ENCODE measurements around the gene DNAJB9.

DNAJB9 gene

DNA sequence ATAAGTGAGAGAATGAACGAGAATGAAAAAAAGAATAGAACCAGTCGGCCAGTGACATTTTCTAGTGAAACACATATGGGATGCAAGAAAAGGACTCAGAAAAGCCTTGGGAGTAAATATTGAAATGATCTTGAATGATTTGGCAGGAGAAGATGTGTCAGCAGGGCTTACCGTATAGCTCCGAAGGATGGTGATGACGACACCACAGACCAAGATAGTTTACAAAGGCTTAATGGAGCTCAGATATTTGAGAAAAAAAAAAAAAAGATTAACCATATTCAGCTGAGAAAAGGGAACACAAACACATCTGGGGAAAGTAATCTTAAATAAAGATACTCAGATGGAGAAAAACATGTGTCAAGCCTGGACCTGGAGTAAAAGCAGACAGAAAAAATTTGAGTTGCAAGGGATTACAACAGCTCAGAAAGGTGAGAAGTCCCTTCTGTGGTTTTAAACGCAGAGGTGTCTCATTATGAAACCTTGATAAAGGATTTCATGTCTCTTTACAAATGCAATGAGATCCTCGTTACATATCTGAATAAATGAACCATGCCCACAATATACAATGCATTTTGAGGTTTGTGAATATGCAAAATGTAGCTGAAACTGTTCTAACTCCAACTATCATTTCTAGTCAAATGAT, 36.0 kb downstream of the DNAJB9 start:
- TF ChIP-seq POLR2AphosphoS5 (IDR thresholded peaks at IDR 0.05; ENCODE audit: low read depth, low read length) (no peak), FOXP2 (optimal IDR thresholded peaks at IDR 0.05; ENCODE audit: borderline replicate concordance, extremely low read depth, extremely low read length, insufficient read depth) (no peak), SIN3A (IDR thresholded peaks at IDR 0.05; ENCODE audit: borderline replicate concordance, insufficient read depth, low read length) (no peak), TAF1 (IDR thresholded peaks at IDR 0.05; ENCODE audit: borderline replicate concordance, insufficient read depth, low read length) (no peak)
- TF ChIP-seq, protein P1, sequence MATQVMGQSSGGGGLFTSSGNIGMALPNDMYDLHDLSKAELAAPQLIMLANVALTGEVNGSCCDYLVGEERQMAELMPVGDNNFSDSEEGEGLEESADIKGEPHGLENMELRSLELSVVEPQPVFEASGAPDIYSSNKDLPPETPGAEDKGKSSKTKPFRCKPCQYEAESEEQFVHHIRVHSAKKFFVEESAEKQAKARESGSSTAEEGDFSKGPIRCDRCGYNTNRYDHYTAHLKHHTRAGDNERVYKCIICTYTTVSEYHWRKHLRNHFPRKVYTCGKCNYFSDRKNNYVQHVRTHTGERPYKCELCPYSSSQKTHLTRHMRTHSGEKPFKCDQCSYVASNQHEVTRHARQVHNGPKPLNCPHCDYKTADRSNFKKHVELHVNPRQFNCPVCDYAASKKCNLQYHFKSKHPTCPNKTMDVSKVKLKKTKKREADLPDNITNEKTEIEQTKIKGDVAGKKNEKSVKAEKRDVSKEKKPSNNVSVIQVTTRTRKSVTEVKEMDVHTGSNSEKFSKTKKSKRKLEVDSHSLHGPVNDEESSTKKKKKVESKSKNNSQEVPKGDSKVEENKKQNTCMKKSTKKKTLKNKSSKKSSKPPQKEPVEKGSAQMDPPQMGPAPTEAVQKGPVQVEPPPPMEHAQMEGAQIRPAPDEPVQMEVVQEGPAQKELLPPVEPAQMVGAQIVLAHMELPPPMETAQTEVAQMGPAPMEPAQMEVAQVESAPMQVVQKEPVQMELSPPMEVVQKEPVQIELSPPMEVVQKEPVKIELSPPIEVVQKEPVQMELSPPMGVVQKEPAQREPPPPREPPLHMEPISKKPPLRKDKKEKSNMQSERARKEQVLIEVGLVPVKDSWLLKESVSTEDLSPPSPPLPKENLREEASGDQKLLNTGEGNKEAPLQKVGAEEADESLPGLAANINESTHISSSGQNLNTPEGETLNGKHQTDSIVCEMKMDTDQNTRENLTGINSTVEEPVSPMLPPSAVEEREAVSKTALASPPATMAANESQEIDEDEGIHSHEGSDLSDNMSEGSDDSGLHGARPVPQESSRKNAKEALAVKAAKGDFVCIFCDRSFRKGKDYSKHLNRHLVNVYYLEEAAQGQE (IDR thresholded peaks at IDR 0.05; ENCODE audit: insufficient read depth in 1 of 2, low read depth in 2 of 2, low read length in 2 of 2), result no peak

DNA sequence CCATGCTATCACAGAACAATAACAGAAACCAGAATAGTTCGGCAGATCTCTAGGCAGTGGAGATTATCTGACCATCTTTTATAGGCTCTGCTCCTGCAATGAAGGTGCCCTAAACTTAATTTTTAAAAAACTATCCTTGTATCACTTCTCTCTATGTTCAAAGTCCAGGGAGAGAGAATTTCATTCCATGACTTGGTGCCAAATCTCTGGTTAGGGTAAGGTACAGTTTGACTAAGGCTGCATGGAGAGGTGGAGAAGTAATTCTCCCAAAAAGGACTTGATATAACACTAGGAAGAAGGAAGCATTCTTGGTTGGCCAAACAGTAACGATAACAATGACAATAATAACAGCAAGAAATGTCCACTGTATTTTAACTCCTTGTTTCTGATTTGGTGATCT, 40.0 kb downstream of the DNAJB9 start:
- no peak for TF ChIP-seq SIN3A (IDR thresholded peaks at IDR 0.05; ENCODE audit: borderline replicate concordance, insufficient read depth, low read length)
- TF ChIP-seq FOXP2 (optimal IDR thresholded peaks at IDR 0.05; ENCODE audit: borderline replicate concordance, extremely low read depth, extremely low read length, insufficient read depth), result no peak
- TF ChIP-seq, protein P1 (IDR thresholded peaks at IDR 0.05; ENCODE audit: insufficient read depth in 1 of 2, low read depth in 2 of 2, low read length in 2 of 2), result no peak
- no peak for TF ChIP-seq POLR2AphosphoS5 (IDR thresholded peaks at IDR 0.05; ENCODE audit: low read depth, low read length)
- TF ChIP-seq TAF1 (IDR thresholded peaks at IDR 0.05; ENCODE audit: borderline replicate concordance, insufficient read depth, low read length), result no peak

DNA sequence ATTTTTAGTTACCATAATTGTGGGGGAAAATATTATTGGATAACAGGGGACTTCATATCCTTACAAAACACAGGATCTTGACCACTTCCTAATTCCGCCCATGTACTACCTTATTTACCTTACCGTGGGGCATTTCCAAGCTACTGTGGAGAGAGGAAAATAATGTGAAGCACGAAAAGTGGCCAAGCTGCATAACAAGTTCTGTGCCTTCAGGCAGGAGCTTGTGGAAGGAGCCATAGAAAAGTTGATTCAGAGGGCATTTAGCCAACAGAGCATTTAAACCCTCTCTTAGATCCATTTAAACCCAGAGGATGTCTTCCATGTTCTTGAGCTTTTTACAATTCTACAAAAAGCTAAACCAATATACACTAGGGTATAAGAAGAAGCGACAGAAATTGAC, 41.6 kb downstream of the DNAJB9 start:
- TF ChIP-seq, protein P1 (IDR thresholded peaks at IDR 0.05; ENCODE audit: insufficient read depth in 1 of 2, low read depth in 2 of 2, low read length in 2 of 2), result no peak
- TF ChIP-seq TAF1 (IDR thresholded peaks at IDR 0.05; ENCODE audit: borderline replicate concordance, insufficient read depth, low read length) (no peak), POLR2AphosphoS5 (IDR thresholded peaks at IDR 0.05; ENCODE audit: low read depth, low read length) (no peak), SIN3A (IDR thresholded peaks at IDR 0.05; ENCODE audit: borderline replicate concordance, insufficient read depth, low read length) (no peak), FOXP2 (optimal IDR thresholded peaks at IDR 0.05; ENCODE audit: borderline replicate concordance, extremely low read depth, extremely low read length, insufficient read depth) (no peak)

DNA sequence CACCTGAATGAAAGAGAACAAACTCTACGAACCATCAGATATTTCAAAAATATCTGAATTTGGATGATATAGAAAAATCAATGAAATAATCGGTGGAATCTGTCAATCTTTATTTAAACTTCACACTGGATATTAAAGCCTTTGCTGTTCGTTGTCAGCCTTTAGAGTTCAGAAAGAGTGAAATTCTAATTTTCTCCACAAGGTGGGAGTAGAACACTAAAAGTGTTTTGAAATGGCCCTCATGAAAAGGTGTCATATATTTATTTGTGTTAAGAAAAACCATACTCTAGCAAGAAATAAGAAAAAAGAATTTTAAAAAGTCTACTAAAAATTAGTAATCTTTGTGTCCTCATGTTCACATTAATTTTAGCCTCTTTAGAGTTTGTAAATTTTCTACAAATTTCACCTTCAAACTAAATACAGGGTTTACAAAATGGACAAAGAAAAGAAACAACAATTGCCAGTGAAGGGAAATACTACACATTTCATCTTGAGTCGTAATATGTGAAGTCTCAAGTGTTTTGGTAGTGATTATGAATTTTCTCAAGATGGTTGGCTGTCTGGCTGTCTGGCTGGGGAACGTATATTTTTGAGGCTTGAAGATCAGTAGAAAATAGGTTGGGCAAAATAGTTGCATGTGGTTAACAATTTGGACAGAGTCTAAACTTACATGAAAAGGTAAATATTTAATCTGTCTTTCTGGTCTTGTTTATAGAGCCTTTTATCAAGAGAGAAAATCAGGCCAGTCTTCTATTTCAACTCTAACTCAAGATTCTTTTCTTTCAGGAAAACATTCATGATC, 43.7 kb downstream of the DNAJB9 start:
- TF ChIP-seq, protein P1 (IDR thresholded peaks at IDR 0.05; ENCODE audit: insufficient read depth in 1 of 2, low read depth in 2 of 2, low read length in 2 of 2), result no peak
- TF ChIP-seq SIN3A (IDR thresholded peaks at IDR 0.05; ENCODE audit: borderline replicate concordance, insufficient read depth, low read length) (no peak), FOXP2 (optimal IDR thresholded peaks at IDR 0.05; ENCODE audit: borderline replicate concordance, extremely low read depth, extremely low read length, insufficient read depth) (no peak), POLR2AphosphoS5 (IDR thresholded peaks at IDR 0.05; ENCODE audit: low read depth, low read length) (no peak), TAF1 (IDR thresholded peaks at IDR 0.05; ENCODE audit: borderline replicate concordance, insufficient read depth, low read length) (no peak)
